ENCODE measurements around the gene HOPX.
A peak's percentile ranks its signal among the peaks of the same experiment; 100 is the strongest.
"Not testable (repeated sequence)": the region's sequence is repeated elsewhere in the genome, so short reads cannot be mapped to it uniquely, and the experiment has no call there.

The HOPX gene

GRCh38 chr4:56653461-56654237, 27.4 kb downstream of the HOPX start:
- ATAC-seq = no peak

GRCh38 chr4:56652196-56652595, 28.9 kb downstream of the HOPX start:
- no peak for ATAC-seq

- ATAC-seq = no peak
Measured at GRCh38 chr4:56651056-56651350, 30.1 kb downstream of the HOPX start.

DNA sequence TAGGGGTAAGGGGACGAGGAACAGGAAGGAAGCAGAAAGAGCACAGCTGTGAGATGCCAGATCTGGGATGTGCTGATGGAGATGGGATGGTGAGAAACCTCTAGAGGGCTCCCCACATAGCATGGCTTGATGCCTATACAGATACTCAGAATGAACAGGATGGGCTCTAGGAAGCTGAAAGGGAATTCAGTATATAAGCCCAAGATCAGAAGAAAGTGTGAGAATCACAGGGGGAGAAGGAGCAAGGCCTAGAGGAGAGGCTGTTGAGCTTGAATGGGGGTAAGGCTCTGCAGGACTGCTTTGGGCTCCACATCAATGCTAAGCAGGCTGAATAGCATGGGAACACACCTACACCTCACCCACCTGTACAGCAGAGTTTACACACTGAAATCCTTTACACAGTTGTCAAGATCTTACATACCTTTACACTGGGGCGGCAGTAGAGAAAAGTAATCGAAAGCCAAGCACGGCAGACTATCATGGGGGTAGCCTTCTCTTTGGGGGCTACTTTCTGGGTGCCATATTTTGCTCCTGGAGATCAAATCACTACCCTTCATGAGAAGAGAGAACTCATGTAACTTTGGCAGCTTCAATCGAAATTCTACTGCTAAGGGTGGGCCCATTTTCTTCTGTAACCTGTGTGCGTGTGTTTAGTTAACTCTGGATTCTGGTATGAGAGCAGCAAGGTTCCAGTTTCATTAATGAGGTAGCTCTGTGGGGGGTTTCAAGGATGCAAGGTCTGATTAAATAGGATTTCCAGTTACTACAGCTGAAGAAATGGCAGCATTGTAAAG, 30.6 kb downstream of the HOPX start:
- ATAC-seq = peak; percentile 23 to 76

DNA sequence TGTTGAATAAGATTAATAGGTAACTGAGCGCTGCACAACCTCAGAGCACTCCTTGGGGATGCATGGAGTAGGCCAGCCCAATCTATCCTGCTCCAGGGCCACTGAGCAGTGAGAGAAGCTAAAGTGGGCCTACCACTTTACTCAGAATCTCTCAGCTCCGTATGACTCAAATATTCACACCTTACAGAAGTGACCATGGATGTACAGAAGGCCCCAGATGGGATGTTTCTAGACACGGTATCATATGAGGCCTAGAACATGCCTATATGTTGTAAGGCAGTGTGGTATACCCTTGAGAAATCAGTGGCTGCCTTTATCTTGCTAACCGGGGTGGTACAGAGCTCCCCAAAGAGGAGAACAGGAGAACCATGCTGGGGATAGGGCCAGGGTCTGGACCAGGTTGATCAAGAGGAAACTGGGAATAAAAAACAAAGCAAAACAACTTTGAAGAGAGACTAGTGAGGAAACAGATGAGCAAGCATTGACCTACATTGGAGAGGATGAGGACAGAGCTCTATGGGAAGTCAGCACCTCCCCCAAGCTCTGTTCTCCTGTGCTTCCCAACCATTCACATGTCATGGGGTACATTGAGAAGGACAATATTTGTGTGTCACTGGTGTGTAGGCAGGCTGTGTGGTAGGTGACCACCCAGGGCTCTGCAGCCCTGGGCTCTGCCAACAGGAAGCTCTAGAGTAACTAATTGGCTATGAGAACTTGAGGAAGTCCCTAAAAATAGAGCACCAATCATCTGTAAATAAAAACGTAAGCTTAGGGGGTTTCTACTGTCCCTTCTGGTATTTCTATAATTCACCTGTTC, 31.4 kb downstream of the HOPX start:
- ATAC-seq = no peak

- ATAC-seq = no peak
Measured at GRCh38 chr4:56648824-56649151, 32.3 kb downstream of the HOPX start.

GRCh38 chr4:56648021-56648823, 32.9 kb downstream of the HOPX start:
- peak in 1 of 2 donors; percentile 11 for ATAC-seq

GRCh38 chr4:56646341-56646740, 34.8 kb downstream of the HOPX start:
- ATAC-seq = no peak

- ATAC-seq = no peak
Measured at GRCh38 chr4:56643596-56643995, 37.5 kb downstream of the HOPX start.

- ATAC-seq = peak; percentile 48 to 82
Measured at GRCh38 chr4:56641494-56642051, 39.5 kb downstream of the HOPX start.

GRCh38 chr4:56640621-56641493, 40.2 kb downstream of the HOPX start:
- peak in 1 of 2 donors; percentile 31 for ATAC-seq

GRCh38 chr4:56637791-56638190, 43.3 kb downstream of the HOPX start:
- ATAC-seq = no peak

DNA sequence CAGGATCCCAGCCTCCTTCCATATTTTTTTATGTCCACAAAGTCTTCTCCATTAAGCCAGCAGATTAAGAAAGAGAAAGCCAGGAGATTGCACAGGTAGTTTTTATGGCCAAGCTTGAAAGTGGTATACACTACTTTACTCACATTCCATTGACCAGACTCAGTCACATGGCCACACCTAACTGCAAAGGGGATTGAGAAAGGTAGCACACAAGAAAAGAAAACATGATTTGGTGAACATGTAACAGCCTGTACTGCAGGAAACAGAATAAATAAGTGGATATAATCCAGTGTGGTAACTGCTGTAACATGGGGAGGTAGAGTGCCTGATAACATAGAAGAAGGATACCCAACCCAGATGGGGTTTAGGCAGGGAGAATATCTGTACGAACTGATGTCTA, 43.9 kb downstream of the HOPX start:
- ATAC-seq = no peak

- ATAC-seq = not testable (repeated sequence)
Measured at GRCh38 chr4:56634954-56635353, 46.1 kb downstream of the HOPX start.

DNA sequence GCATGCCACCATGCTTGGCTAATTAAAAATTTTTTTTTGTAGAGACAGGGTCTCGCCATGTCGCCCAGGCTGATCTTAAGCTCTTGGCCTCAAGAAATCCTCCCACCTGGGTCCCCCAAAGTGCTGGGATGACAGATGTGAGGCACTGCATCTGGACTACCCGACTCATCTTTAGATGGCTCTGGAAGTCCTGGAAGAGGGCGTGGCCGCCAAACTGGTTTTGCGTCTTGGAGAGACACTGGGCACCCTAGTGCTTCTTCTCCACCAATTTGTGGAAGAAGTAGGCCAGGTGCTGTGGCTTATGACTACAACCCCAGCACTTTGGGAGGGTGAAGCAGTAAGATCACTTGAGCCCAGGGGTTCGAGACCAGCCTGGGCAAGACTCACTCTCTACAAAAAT, 47.6 kb downstream of the HOPX start:
- no peak for ATAC-seq

GRCh38 chr4:56630876-56631666, 50.0 kb downstream of the HOPX start:
- ATAC-seq = no peak

- ATAC-seq = no peak
Measured at GRCh38 chr4:56628592-56628991, 52.5 kb downstream of the HOPX start.

- ATAC-seq = no peak
Measured at GRCh38 chr4:56627985-56628384, 53.1 kb downstream of the HOPX start.

DNA sequence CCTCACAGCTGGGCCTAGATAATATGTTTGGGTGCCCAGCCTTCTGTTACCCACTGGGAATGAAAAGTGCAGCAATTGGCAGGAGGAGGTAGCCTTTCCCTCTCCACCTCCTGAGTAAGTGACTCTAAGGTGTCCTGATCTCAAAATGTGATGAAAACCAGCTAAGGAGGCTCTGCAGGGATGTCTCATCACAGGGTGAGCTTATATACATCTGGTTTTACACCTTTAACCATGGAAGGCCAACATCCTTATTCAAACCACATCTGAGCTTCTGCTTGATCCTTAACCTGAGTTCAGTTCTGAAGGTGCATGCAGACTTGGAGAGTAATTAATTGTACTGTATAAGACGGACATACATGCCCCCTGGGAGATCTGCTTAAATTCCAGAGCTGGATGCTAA, 53.7 kb downstream of the HOPX start:
- no peak for ATAC-seq

DNA sequence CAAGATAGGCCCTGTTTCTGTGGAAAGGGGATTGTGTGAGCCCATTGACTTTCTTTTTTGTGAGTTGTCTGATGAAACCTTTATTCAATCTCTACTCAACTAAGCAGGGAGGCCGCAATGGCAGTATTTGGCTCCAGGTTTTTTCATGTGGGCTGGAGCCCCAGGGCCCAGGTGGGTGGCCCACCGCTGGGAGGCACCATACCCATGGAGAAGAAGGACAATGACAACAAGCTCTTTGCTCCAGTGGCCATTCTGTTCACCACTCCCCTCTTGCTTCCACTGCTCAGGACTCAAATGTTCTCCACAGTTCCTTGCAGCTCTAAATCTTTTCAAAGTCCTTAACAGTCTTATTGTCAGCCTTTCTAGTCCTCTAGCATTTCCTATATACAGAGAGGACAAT, 54.1 kb downstream of the HOPX start:
- no peak for ATAC-seq

DNA sequence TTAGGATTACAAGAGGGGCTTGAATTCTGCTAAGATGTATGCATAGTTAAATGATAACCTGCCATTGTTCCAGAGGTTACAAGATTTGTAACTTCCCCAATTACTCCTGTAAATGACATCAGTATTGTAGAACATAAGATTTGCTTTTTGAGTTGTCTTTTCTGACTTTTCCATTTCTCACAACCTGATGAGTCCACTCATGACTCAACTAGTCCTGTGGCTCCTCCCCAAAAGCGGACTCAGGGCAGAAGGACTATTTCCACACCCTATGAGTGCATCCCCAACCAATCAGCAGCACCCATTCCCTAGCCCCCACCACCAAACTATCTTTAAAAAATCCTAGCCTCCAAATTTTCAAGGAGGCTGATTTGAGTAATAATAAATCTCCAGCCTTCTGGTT, 54.7 kb downstream of the HOPX start:
- no peak for ATAC-seq

Measured in activated CD4-positive, CD25-positive, alpha-beta regulatory T cell treated with anti-CD3 and anti-CD28 coated beads, Interleukin-2, amount 50 U/mL, for 24 hours (primary cell).